ENCODE results near the gene AKT3. TPM values are rescaled to one million over a fixed set of nuclear protein-coding genes. Genes with fewer than 3 reads are reported as not detected.

Gene AKT3
- polyA plus RNA-seq, 1 experiment, result 34.9 TPM

DNA sequence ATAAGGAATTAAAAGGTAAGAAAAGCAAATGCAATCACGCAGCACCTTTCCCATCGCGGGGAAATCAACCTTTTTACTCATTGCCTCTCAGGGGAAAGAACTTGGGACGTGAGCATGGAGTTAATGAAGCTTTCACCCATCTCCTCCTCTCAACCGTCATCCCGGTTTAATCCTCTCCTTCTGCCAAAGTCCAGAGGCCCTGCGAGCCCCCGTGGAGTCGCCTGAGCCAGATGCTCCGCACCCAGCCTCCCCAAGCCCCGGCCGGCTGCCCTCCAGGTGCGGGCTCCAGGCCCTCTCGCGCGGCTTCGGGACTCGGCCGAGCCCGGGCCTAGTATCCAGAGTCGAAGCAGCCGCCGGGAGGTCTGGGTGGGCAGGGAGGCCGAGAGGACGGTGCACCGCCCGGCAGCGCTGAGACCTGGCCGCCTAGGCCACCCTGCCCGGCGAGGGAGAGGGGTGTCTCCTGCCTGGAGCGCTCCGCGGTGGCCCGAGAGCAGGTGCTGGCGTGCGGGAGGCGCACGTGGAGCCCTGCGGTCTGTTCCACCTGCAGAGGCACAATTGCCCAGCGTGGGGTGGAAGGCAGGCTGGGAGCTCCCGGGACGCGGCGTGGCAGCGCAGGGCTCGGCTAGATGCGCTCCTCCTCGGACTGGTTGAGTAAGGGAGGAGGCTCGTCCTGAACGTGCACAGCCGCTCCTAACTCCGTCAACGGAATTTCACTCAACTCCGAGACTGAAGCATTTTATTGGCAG lies 375.7 kb downstream of the AKT3 start:
- no peaks in the 10 kb centered on the region for H3K27me3 ChIP-seq (ENCODE audit: control insufficient read depth, insufficient read depth, low read length)
- no peaks in the 10 kb centered on the region; the same call in 1 of the 2 replicates for H3K9me3 ChIP-seq (ENCODE audit: control insufficient read depth, insufficient read depth, low read length)
- ChIA-PET POLR2A (interaction anchor here (0.6 kb wide), 1 partner anchor 94 kb away, joined by 3 read pairs; no protein-coding TSS in a partner anchor), CTCF (interaction anchor here (1.5 kb wide), 1 partner anchor 131 kb away, joined by 4 read pairs; no protein-coding TSS in a partner anchor)
- peak overlapping the region; percentile 57 for H3K27ac ChIP-seq (ENCODE audit: low read depth, low read length)
- TF ChIP-seq, protein P1, sequence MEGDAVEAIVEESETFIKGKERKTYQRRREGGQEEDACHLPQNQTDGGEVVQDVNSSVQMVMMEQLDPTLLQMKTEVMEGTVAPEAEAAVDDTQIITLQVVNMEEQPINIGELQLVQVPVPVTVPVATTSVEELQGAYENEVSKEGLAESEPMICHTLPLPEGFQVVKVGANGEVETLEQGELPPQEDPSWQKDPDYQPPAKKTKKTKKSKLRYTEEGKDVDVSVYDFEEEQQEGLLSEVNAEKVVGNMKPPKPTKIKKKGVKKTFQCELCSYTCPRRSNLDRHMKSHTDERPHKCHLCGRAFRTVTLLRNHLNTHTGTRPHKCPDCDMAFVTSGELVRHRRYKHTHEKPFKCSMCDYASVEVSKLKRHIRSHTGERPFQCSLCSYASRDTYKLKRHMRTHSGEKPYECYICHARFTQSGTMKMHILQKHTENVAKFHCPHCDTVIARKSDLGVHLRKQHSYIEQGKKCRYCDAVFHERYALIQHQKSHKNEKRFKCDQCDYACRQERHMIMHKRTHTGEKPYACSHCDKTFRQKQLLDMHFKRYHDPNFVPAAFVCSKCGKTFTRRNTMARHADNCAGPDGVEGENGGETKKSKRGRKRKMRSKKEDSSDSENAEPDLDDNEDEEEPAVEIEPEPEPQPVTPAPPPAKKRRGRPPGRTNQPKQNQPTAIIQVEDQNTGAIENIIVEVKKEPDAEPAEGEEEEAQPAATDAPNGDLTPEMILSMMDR (IDR thresholded peaks at IDR 0.05; ENCODE audit: low read depth, low read length), result no peak
- H3K4me3 ChIP-seq (ENCODE audit: low read depth, low read length), result no peak overlapping the region
- no peak for DNase-seq (ENCODE audit: low read depth, low spot score)

DNA sequence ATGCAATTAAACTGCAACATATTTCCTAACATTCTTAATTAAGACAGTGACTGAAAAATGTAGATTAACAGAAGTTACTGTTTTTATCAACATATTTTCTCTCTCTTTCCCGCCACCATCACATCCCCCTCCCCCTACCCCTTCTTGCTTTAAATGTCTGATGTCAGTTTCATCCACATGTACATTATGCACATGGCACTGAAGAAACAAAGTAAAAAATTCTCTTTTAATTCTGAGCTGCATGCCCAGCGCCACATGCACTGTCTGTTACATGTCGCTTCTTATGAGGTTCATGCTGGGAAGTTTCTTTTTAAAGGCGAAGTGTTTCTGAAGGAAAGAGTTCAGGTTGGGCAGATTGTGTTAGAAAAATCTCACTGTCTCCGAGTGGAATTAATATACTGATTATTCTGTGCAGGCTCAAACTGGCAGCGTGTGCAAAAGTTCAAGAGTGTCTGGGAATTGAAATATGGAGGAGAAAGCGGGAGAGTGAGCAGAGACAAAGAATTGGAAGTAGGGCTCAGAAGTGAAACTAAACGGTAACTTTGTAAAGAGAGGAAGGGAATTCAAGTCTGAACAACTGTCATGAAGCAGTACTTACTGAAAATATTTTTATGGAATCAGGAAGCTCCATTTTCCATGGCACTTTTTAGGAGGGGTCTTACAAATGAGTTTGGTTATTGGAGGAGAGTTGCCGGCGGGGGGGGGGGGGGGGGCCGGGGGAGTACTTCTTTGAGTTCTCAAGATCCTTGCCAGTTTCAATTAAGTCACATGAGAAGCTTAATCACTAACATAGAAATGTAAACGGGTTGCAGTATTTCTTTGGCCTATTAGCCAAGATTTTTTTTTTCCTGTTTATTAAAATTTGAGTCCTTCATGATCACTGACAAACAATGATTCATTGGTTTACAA lies 376.6 kb downstream of the AKT3 start:
- ChIA-PET CTCF (interaction anchor here (1.5 kb wide), 1 partner anchor 130 kb away, joined by 4 read pairs; no protein-coding TSS in a partner anchor), POLR2A (interaction anchor here (0.6 kb wide), 2 partner anchors 12 to 95 kb away, joined by 3 to 5 read pairs; no protein-coding TSS in a partner anchor)
- Histone ChIP-seq H3K27ac (ENCODE audit: low read depth, low read length) (peak overlapping the region; percentile 57), H3K9me3 (ENCODE audit: control insufficient read depth, insufficient read depth, low read length) (no peaks in the 10 kb centered on the region; the same call in 1 of the 2 replicates), H3K4me3 (ENCODE audit: low read depth, low read length) (peak overlapping the region; percentile 28), H3K27me3 (ENCODE audit: control insufficient read depth, insufficient read depth, low read length) (no peaks in the 10 kb centered on the region)
- TF ChIP-seq, protein P1 (IDR thresholded peaks at IDR 0.05; ENCODE audit: low read depth, low read length), result no peak
- DNase-seq (ENCODE audit: low read depth, low spot score), result no peak

DNA sequence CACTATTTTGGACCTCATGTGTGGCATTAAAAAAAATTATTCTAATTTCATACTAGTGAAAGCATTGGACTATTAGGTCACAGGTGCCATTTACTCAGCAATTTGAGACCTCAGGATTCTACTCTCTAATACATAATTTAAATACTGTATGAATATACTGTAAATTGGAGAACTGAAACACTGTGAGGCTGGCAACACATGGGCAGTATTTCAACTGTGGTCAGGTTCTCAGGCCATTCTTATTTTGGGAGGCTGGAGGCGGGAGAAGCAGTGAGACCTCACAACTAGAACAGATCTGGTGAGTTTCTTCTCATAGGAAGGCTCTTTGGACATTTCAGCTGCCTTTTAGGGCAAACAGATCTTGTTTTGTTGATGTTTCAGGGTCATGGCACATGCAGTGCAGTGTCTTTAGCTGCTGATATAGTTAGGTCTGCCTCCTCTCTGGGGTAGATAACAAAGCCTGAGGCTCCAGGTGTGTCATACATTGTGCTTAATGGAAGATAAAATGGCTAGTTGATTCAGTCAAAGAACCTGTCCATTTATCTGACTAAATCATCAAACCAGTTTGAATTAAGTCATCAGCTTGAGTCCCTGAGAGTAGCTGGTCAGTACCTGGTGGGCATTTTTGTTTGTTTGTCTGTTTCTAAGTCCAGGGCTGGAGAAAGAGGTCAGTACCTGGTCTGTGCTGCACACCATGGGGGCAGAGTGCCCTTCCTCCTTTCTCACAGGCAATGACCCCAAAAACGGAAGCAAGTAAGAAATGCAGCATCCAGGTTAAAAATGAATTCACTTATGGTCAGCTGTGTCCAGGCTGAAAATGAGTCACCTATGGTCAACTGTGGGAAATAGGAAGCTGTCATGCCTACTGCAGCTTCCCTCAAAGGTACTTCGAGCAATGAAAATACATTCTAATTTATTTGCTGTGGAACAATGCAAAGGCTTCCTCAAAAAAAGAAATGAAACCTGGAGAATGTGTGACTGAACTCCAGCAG lies 378.0 kb downstream of the AKT3 start:
- ChIA-PET POLR2A (no interaction called here), CTCF (no interaction called here)
- no peak overlapping the region for H3K4me3 ChIP-seq (ENCODE audit: low read depth, low read length)
- no peak overlapping the region for H3K27ac ChIP-seq (ENCODE audit: low read depth, low read length)
- no peaks in the 10 kb centered on the region for H3K27me3 ChIP-seq (ENCODE audit: control insufficient read depth, insufficient read depth, low read length)
- H3K9me3 ChIP-seq (ENCODE audit: control insufficient read depth, insufficient read depth, low read length), result no peaks in the 10 kb centered on the region; the same call in 1 of the 2 replicates
- TF ChIP-seq, protein P1 (IDR thresholded peaks at IDR 0.05; ENCODE audit: low read depth, low read length), result no peak
- no peak for DNase-seq (ENCODE audit: low read depth, low spot score)

DNA sequence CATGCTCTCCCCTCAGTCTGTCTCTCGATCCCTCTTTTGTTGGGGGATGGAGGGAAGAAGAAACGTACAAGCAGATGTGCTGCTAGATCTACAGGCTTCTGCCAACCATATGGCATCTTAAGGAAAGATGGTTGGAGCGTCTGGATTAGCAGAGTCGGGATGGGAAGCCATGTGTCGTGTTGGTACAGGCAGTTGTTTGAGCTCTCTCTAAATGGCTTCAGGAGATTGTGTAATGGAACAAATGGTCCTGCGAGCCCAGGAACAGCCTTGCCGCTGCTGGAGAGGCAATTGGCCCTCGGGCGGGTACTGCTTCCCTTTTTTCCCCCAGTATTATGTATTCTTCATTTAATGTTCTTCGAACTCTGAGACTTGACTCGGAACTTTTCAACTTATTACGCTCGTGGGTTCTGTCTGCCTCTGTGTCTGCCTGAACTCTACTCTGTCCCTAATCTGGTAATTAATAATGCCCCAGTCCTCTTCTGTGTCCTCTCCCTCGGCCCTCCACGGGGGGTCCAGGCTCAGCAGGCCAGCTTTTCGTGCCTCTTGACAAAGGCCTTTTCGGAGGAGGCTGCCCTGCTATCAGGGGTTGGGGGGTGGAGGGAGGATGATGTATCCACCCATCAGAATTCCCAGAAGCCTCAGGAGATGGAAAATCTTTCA lies 378.9 kb downstream of the AKT3 start:
- no peaks in the 10 kb centered on the region for H3K27me3 ChIP-seq (ENCODE audit: control insufficient read depth, insufficient read depth, low read length)
- H3K27ac ChIP-seq (ENCODE audit: low read depth, low read length), result no peak overlapping the region
- DNase-seq (ENCODE audit: low read depth, low spot score), result no peak
- TF ChIP-seq, protein P1 (IDR thresholded peaks at IDR 0.05; ENCODE audit: low read depth, low read length), result no peak
- POLR2A ChIA-PET, result no interaction called here
- CTCF ChIA-PET, result no interaction called here
- no peak overlapping the region for H3K4me3 ChIP-seq (ENCODE audit: low read depth, low read length)
- no peaks in the 10 kb centered on the region; the same call in 1 of the 2 replicates for H3K9me3 ChIP-seq (ENCODE audit: control insufficient read depth, insufficient read depth, low read length)
